H1 (cell line): ENCODE data around the gene ATXN8OS. TPM values are rescaled to one million over a fixed set of nuclear protein-coding genes. Genes with fewer than 3 reads are reported as not detected.

ENCODE experiments used
- CTCF ChIA-PET: fragments of 300-600 bp; sonication (Branson Sonifier 250); formaldehyde crosslinking; loops from one replicate; lab custom pipeline; 2021; ENCODE audit not compliant: partially characterized antibody; lab: Charles Lee
- POLR2A ChIA-PET: fragments of 300-600 bp; sonication (Branson Sonifier 250); formaldehyde crosslinking; loops from one replicate; lab custom pipeline; 2021; ENCODE audit warnings: inconsistent platforms; ENCODE audit not compliant: partially characterized antibody; lab: Charles Lee
- DNase-seq, 2 experiments: peaks; one replicate each; pipeline versions ENCODE4 v3.0.0 to v3.0.0-alpha.2; 2010 to 2022; ENCODE audit warnings: low spot score in 2 of 2, low read depth in 1 of 2, mixed read lengths in 1 of 2
- FAIRE-seq: peaks from 2 replicates; lab custom pipeline; 2011; peaks lifted over from hg19 to GRCh38; lab: Jason Lieb, UNC
- H2AFZ ChIP-seq: 2 replicates; pipeline ENCODE4 v1.8.1; 2012; ENCODE audit warnings: low read length, inconsistent platforms
- H2AK5ac ChIP-seq: 2 replicates; pipeline ENCODE4 v1.6.1; 2013; ENCODE audit warnings: low read depth, low read length
- H2BK120ac ChIP-seq: replicated peaks from 2 replicates; pipeline ENCODE3; 2013; ENCODE audit warnings: low read depth, low read length, inconsistent platforms
- H2BK12ac ChIP-seq: 2 replicates; pipeline ENCODE4 v1.6.1; 2013; ENCODE audit warnings: low read depth, low read length
- H2BK15ac ChIP-seq: 2 replicates; pipeline ENCODE4 v1.6.1; 2013; ENCODE audit warnings: low read length
- H2BK20ac ChIP-seq: 2 replicates; pipeline ENCODE4 v1.6.1; 2013; ENCODE audit warnings: low read length
- H2BK5ac ChIP-seq: 2 replicates; pipeline ENCODE4 v1.6.1; 2013; ENCODE audit warnings: low read depth, low read length
- H3K14ac ChIP-seq: 2 replicates; pipeline ENCODE4 v1.6.1; 2013; ENCODE audit warnings: inconsistent platforms; ENCODE audit not compliant: insufficient read length
- H3K18ac ChIP-seq: 2 replicates; pipeline ENCODE4 v1.6.1; 2013; ENCODE audit warnings: low read length; ENCODE audit errors: extremely low read depth
- H3K23ac ChIP-seq: 2 replicates; pipeline ENCODE4 v1.6.1; 2013; ENCODE audit warnings: inconsistent platforms; ENCODE audit not compliant: insufficient read length
- H3K23me2 ChIP-seq: 2 replicates; pipeline ENCODE4 v1.6.1; 2013; ENCODE audit warnings: low read depth, low read length
- H3K27ac ChIP-seq: 2 replicates; pipeline ENCODE4 v1.6.1; 2011; ENCODE audit warnings: low read depth, low read length, inconsistent platforms
- H3K27me3 ChIP-seq, 4 experiments: replicated peaks in 1 of 4; 1 replicate in 1 of 4; 2 replicates in 3 of 4; pipeline versions ENCODE4 v1.6.1 to v1.8.1; 2011 to 2013; ENCODE audit warnings: low read length in 3 of 4, mild to moderate bottlenecking in 3 of 4, inconsistent platforms in 2 of 4, mixed read lengths in 2 of 4, moderate library complexity in 1 of 4; ENCODE audit not compliant: control insufficient read depth in 3 of 4, insufficient read depth in 3 of 4; ENCODE audit errors: extremely low read depth in 1 of 4
- H3K36me3 ChIP-seq, 4 experiments: 2 replicates each; pipeline versions ENCODE4 v1.6.1 to v1.8.1; 2011 to 2013; ENCODE audit warnings: mild to moderate bottlenecking in 4 of 4, low read length in 3 of 4, moderate library complexity in 2 of 4, control low read depth in 1 of 4, inconsistent platforms in 1 of 4; ENCODE audit not compliant: insufficient read depth in 4 of 4, control insufficient read depth in 2 of 4
- H3K4ac ChIP-seq: replicated peaks from 2 replicates; pipeline ENCODE3; 2013; ENCODE audit warnings: low read length, low read depth, mixed read lengths, inconsistent platforms; ENCODE audit not compliant: insufficient read length
- H3K4me1 ChIP-seq, 4 experiments: replicated peaks in 1 of 4; 1 replicate in 1 of 4; 2 replicates in 3 of 4; pipeline versions ENCODE4 v1.6.1 to v1.8.1; 2011 to 2013; ENCODE audit warnings: low read length in 3 of 4, inconsistent platforms in 2 of 4, mixed read lengths in 1 of 4; ENCODE audit not compliant: insufficient read depth in 4 of 4, control insufficient read depth in 3 of 4
- H3K4me2 ChIP-seq, 2 experiments: 2 replicates each; pipeline versions ENCODE4 v1.6.1 to v1.8.1; 2011 to 2013; ENCODE audit warnings: low read depth in 2 of 2, low read length in 2 of 2, control low read depth in 1 of 2, inconsistent platforms in 1 of 2, mild to moderate bottlenecking in 1 of 2; ENCODE audit not compliant: insufficient read depth in 1 of 2
- H3K4me3 ChIP-seq, 4 experiments: fragments of 200-600, 300-600 bp in 1 of 4; sonication (generic), shearing (Covaris generic), sonication (Bioruptor Twin) in 1 of 4; 2 replicates each; pipeline versions ENCODE4 v1.5.1 to v1.8.1; 2011 to 2016; ENCODE audit warnings: low read length in 4 of 4, low read depth in 3 of 4, control low read depth in 2 of 4, inconsistent platforms in 2 of 4, mild to moderate bottlenecking in 2 of 4, mixed read lengths in 1 of 4, moderate library complexity in 1 of 4; ENCODE audit not compliant: insufficient read depth in 2 of 4; ENCODE audit errors: extremely low read depth in 1 of 4
- H3K56ac ChIP-seq: replicated peaks from 2 replicates; pipeline ENCODE3; 2013; ENCODE audit warnings: low read depth, mild to moderate bottlenecking, mixed read lengths, low read length, inconsistent platforms; ENCODE audit not compliant: insufficient read length
- H3K79me1 ChIP-seq: 2 replicates; pipeline ENCODE4 v1.6.1; 2013; ENCODE audit warnings: low read depth, low read length, control low read depth
- H3K79me2 ChIP-seq, 2 experiments: 2 replicates each; pipeline versions ENCODE4 v1.6.1 to v1.8.1; 2012 to 2013; ENCODE audit warnings: low read length in 2 of 2, mild to moderate bottlenecking in 2 of 2, inconsistent platforms in 1 of 2; ENCODE audit not compliant: insufficient read depth in 2 of 2, control insufficient read depth in 1 of 2
- H3K9ac ChIP-seq, 4 experiments: replicated peaks in 1 of 4; 1 replicate in 1 of 4; 2 replicates in 3 of 4; pipeline versions ENCODE4 v1.6.1 to v1.8.1; 2011 to 2013; ENCODE audit warnings: low read depth in 3 of 4, low read length in 3 of 4, control low read depth in 2 of 4, mild to moderate bottlenecking in 2 of 4, moderate library complexity in 2 of 4, inconsistent platforms in 1 of 4; ENCODE audit errors: extremely low read depth in 1 of 4
- H3K9me3 ChIP-seq, 2 experiments: 2 replicates each; pipeline versions ENCODE4 v1.6.1 to v1.8.1; 2012 to 2013; ENCODE audit warnings: mild to moderate bottlenecking in 2 of 2, moderate library complexity in 2 of 2, control low read depth in 1 of 2, inconsistent platforms in 1 of 2, low read depth in 1 of 2, low read length in 1 of 2, mixed read lengths in 1 of 2; ENCODE audit not compliant: insufficient read depth in 2 of 2
- H4K20me1 ChIP-seq, 2 experiments: replicated peaks in 1 of 2; 2 replicates each; pipeline versions ENCODE3 to v1.8.1; 2011 to 2013; ENCODE audit warnings: inconsistent platforms in 2 of 2, low read length in 2 of 2, mild to moderate bottlenecking in 1 of 2; ENCODE audit not compliant: insufficient read depth in 2 of 2, control insufficient read depth in 1 of 2
- H4K5ac ChIP-seq: 2 replicates; pipeline ENCODE4 v1.6.1; 2013; ENCODE audit warnings: low read length, low read depth, mixed read lengths, inconsistent platforms; ENCODE audit not compliant: insufficient read length
- H4K8ac ChIP-seq: 2 replicates; pipeline ENCODE4 v1.8.0; 2013; ENCODE audit warnings: mild to moderate bottlenecking, moderate library complexity, low read length, inconsistent platforms; ENCODE audit not compliant: insufficient read depth; ENCODE audit errors: extremely low read depth
- H4K91ac ChIP-seq: replicated peaks from 2 replicates; pipeline ENCODE3; 2013; ENCODE audit warnings: low read length, mixed read lengths, inconsistent platforms; ENCODE audit not compliant: insufficient read length
- MAX ChIP-seq: IDR thresholded peaks from 2 replicates; pipeline ENCODE4 v1.6.1; 2012; ENCODE audit warnings: inconsistent platforms
- POLR2AphosphoS5 ChIP-seq: IDR thresholded peaks from 2 replicates; pipeline ENCODE4 v1.6.1; 2011; ENCODE audit warnings: low read depth, low read length
- TAF1 ChIP-seq: IDR thresholded peaks from 2 replicates; pipeline ENCODE4 v1.6.1; 2011; ENCODE audit warnings: mild to moderate bottlenecking, low read depth, low read length
- WGBS, 2 experiments: shearing (Covaris generic) in 1 of 2; methylation state at CpG; one replicate each; pipeline versions ENCODE4 v1.1.6 to v1.1.7; 2013 to 2015; ENCODE audit warnings: low lambda C conversion rate in 2 of 2, mixed read lengths in 2 of 2, inconsistent platforms in 1 of 2, low coverage in 1 of 2, missing lambda C conversion rate in 1 of 2; ENCODE audit not compliant: insufficient replicate concordance in 2 of 2, insufficient coverage in 1 of 2, insufficient read length in 1 of 2; ENCODE audit errors: extremely low coverage in 1 of 2, missing lambda C conversion rate in 1 of 2; 5-methylcytosine and 5-hydroxymethylcytosine counted together
- polyA plus RNA-seq, 7 experiments: library from polyadenylated mRNA; depleted of rRNA in 3 of 7; stranded (reverse) in 5 of 7; unstranded in 2 of 7; fragments of >200 nt in 5 of 7; fragments of 200-250 nt in 2 of 7; gene quantifications; 1 replicate in 5 of 7; 2 replicates in 1 of 7; 4 replicates in 1 of 7; pipeline versions ENCODE4 v1.2.1 to v1.2.3, GENCODE V29; 2011 to 2013; ENCODE audit warnings: missing spikeins in 2 of 7, mixed read lengths in 2 of 7
- total RNA-seq: library from RNA; stranded (reverse); fragmentation: NEBNext Ultra II Directional; extraction: Animal tissue kit (Norgen Biotek cat#: 25700); gene quantifications from 2 replicates; pipeline ENCODE4 v1.2.1, GENCODE V29; 2021

The ATXN8OS gene
- total and polyA plus RNA-seq, 2 of the 8 experiments (the other 6 are each of a cell fraction or from before 2014, with no cell fraction given) = not detected

DNA sequence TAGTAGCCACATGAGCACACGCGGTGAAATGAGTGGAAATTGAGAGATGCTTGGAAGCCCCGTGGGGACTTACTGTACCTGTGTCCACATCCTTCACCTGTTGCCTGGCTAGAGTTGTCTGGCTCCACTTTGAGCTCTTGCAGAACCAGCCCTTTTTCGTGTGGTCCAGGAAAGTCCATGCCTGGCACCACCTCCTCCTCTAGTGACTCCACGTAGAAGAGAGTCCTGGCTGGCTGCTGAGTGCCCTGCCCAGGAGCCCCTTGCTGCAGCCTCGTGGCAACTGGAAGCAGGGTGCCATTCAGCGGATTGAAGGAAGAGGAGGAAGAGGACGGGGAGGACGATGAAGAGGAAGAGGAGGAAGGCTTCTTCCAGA is 515 bp upstream of the ATXN8OS start:
- Histone ChIP-seq H3K9me3 (no peaks in the 10 kb centered on the region), H3K4me3 (peak overlapping the region; percentile 42 to 67 (median 58); a peak in 6 of 8 replicates), H3K27ac (no peak overlapping the region), H3K79me2 (no peaks in the 10 kb centered on the region), H2AFZ (peak overlapping the region; percentile 81; the same call in 1 of the 2 replicates), H4K5ac (no peak overlapping the region), H3K27me3 (peaks cover 16 to 30% (median 27%) of the 10 kb centered on the region in 4 experiments), H3K14ac (no peak overlapping the region), H3K9ac (no peak overlapping the region), H2AK5ac (no peak overlapping the region), H3K4me2 (peak overlapping the region; percentile 89 to 97), H3K56ac (no peak overlapping the region), H2BK5ac (no peak overlapping the region), H4K8ac (no peak overlapping the region), H3K4ac (peak overlapping the region; percentile 8), H2BK120ac (no peak overlapping the region), H2BK20ac (no peak overlapping the region), H3K23ac (no peak overlapping the region), H3K36me3 (no peaks in the 10 kb centered on the region), H2BK15ac (no peak overlapping the region)
- CTCF ChIA-PET = interaction anchor here (1.2 to 1.5 kb wide), 3 partner anchors 7 to 281 kb away, joined by 3 to 9 read pairs (median 3); no protein-coding TSS in a partner anchor
- POLR2A ChIA-PET = no interaction called here
- no peak for FAIRE-seq
- DNase-seq = no peak
- TF ChIP-seq POLR2AphosphoS5 (no peak), MAX (peak; percentile 56), TAF1 (no peak)
- TF ChIP-seq, all 59 proteins: peak for 1
- Histone ChIP-seq H2BK12ac (peak overlapping the region; percentile 39; the same call in 1 of the 2 replicates), H3K79me1 (no peaks in the 10 kb centered on the region), H3K18ac (no peak overlapping the region), H3K4me1 (peaks cover 0 to 4% (median 2%) of the 10 kb centered on the region in 4 experiments; a peak in 2 of 7 replicates), H4K20me1 (no peaks in the 10 kb centered on the region), H3K23me2 (peaks cover 10% of the 10 kb centered on the region; the same call in 1 of the 2 replicates), H4K91ac (no peak overlapping the region)
- WGBS, 2 experiments = 41% methylated on average over 8 of the region's 9 CpGs; no CpG with 5 or more reads in 1 of the 2 experiments
